Kidney (tissue), 14 donors: ENCODE data around the gene SLC22A23. TPM values are rescaled to one million over a fixed set of nuclear protein-coding genes. Genes with fewer than 3 reads are reported as not detected.

Experiments
- DNase-seq, 5 donors: peaks; one replicate each; pipeline ENCODE4 v3.0.0-alpha.2; 2013 to 2020
- FAIRE-seq: peaks from 2 replicates; lab custom pipeline; 2012; peaks lifted over from hg19 to GRCh38; lab: Jason Lieb, UNC
- H3K27ac ChIP-seq, 2 donors: one replicate each; pipeline ENCODE4 v1.7.0; 2013; ENCODE audit warnings: low read depth in 2 of 2, low read length in 2 of 2, inconsistent platforms in 1 of 2
- H3K27me3 ChIP-seq: one replicate; pipeline ENCODE4 v1.7.1; 2013; ENCODE audit warnings: low read length, inconsistent platforms; ENCODE audit not compliant: control insufficient read depth, insufficient read depth
- H3K36me3 ChIP-seq, 3 donors: one replicate each; pipeline versions ENCODE4 v1.7.0 to v1.7.1; 2013; ENCODE audit warnings: low read length in 3 of 3, control low read depth in 1 of 3, inconsistent platforms in 1 of 3; ENCODE audit not compliant: insufficient read depth in 3 of 3, control insufficient read depth in 2 of 3
- H3K4me1 ChIP-seq, 3 donors: one replicate each; pipeline versions ENCODE4 v1.7.0 to v1.7.1; 2013; ENCODE audit warnings: low read length in 3 of 3, inconsistent platforms in 1 of 3, low read depth in 1 of 3; ENCODE audit not compliant: control insufficient read depth in 2 of 3, insufficient read depth in 2 of 3
- H3K4me3 ChIP-seq, 3 donors: one replicate each; pipeline versions ENCODE4 v1.7.0 to v1.8.1; 2013; ENCODE audit warnings: low read length in 3 of 3, control low read depth in 1 of 3, inconsistent platforms in 1 of 3
- H3K9ac ChIP-seq, 3 donors: one replicate each; pipeline versions ENCODE4 v1.7.0 to v1.7.1; 2013; ENCODE audit warnings: low read length in 3 of 3, control low read depth in 1 of 3, inconsistent platforms in 1 of 3
- H3K9me3 ChIP-seq, 3 donors: one replicate each; pipeline versions ENCODE4 v1.7.0 to v1.7.1; 2013; ENCODE audit warnings: low read length in 3 of 3, control low read depth in 1 of 3, inconsistent platforms in 1 of 3; ENCODE audit not compliant: control insufficient read depth in 2 of 3, insufficient read depth in 1 of 3
- CTCF ChIP-seq: IDR thresholded peaks from 3 replicates; pipeline ENCODE4 v1.5.1; 2012; ENCODE audit warnings: mild to moderate bottlenecking, moderate library complexity, borderline replicate concordance; ENCODE audit not compliant: insufficient read depth; ENCODE audit errors: extremely low read depth
- intact Hi-C: fragments of 100-400 bp; cut with DNase I; formaldehyde crosslinking; loops from one replicate; pipeline ENCODE4 v1.11.1; 2022
- polyA plus RNA-seq: library from polyadenylated mRNA; stranded (reverse); fragments of 350-450 nt; fragmentation: Illumina TruSeq; extraction: RNeasy Lipid Tissue Mini Kit (QIAGEN cat#74804); gene quantifications from one replicate; pipeline ENCODE4 v1.2.3, GENCODE V29; 2014; ENCODE audit warnings: low read depth, low replicate concordance; ENCODE audit not compliant: insufficient read depth
- total RNA-seq: library from RNA; stranded (reverse); fragmentation: NEBNext Ultra II Directional; extraction: Animal tissue kit (Norgen Biotek cat#: 25700); gene quantifications from one replicate; pipeline ENCODE4 v1.2.1, GENCODE V29; 2021
- donor health status: control.
- donor health status: control.
- donor health status: control.
- donor health status: control.
- donor health status: control.
- donor health status: DM: yes; HTN: yes; CAD: no.
- donor health status: Normal renal cell carcinoma (clear cell type).

The SLC22A23 gene
- total and polyA plus RNA-seq, 2 donors from 2014 or later = 5.3 to 5.7 TPM

GRCh38 chr6:3358413-3359100 is 98.3 kb downstream of the SLC22A23 start:
- TF ChIP-seq CTCF = no peak
- Histone ChIP-seq H3K9me3 (no peaks in the 10 kb centered on the region), H3K4me1 (peaks cover 2 to 30% (median 29%) of the 10 kb centered on the region in 3 donors), H3K27ac (no peak overlapping the region), H3K36me3 (no peaks in the 10 kb centered on the region), H3K4me3 (no peak overlapping the region), H3K27me3 (no peaks in the 10 kb centered on the region), H3K9ac (no peak overlapping the region)
- intact Hi-C loops = no loop called here
- FAIRE-seq = no peak
- no peak for DNase-seq

DNA sequence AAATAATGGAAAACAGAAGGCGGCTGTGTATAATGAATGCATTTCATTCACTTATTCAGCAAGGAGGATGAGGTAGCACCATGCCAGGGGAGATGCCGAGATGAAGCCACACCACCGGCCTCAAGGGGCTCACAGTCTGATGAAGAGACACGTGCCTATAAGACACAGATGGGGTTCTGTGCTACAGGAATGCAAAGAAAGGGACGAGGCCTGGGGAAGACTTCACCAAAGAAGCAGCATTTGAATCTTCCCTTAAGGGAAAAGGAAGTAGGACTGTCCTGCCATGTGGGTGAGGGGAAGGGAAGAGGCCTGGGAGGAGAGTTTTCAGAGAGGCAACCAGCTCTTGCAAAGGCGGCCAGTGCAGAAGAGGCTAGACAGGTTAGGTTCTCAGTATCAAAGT is 99.2 kb downstream of the SLC22A23 start:
- no peak for DNase-seq
- Histone ChIP-seq H3K9ac (no peak overlapping the region), H3K4me1 (peaks cover 5 to 38% (median 31%) of the 10 kb centered on the region in 3 donors), H3K27me3 (no peaks in the 10 kb centered on the region), H3K4me3 (no peak overlapping the region), H3K9me3 (no peaks in the 10 kb centered on the region), H3K27ac (no peak overlapping the region), H3K36me3 (no peaks in the 10 kb centered on the region)
- FAIRE-seq = no peak
- intact Hi-C loops = no loop called here
- TF ChIP-seq CTCF = no peak

DNA sequence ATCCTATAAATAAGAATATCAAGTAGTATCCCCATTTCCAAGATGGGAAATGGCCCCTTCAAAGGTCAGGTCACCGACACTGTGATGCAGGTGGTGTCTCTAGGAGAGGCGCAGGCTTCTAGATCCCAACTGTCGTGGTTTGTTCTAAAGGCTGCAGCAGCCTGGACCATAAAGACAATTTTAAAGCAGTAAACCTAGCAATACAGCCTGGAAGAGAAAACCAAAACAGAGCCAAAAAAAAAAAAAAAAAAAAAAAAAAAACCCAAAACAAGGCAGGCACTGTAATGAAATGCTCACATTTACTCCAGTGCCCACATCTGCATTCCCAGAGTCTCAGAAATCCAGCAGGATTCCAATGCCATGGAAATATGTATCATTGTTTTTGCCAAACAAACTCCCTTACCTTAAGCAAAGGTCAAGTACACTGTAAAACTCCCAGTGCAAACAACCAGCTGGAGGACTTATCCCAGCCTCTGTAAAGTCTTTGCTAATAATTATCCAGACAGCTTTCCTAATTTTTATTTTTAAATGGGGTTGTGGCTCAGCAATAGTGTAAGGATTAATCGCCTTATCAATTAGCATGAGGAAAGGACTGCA is 99.9 kb downstream of the SLC22A23 start:
- no peaks in the 10 kb centered on the region for H3K27me3 ChIP-seq
- peaks cover 0 to 2% (median 0%) of the 10 kb centered on the region in 3 donors for H3K36me3 ChIP-seq
- peak overlapping the region in 1 of 3 donors; percentile 67 for H3K9ac ChIP-seq
- H3K27ac ChIP-seq = peak overlapping the region; percentile 76 to 93
- no peaks in the 10 kb centered on the region for H3K9me3 ChIP-seq
- peaks cover 9 to 39% (median 39%) of the 10 kb centered on the region in 3 donors for H3K4me1 ChIP-seq
- intact Hi-C loops = no loop called here
- no peak for TF ChIP-seq CTCF
- H3K4me3 ChIP-seq = peak overlapping the region in 2 of 3 donors; percentile 50
- DNase-seq = no peak
- FAIRE-seq = no peak
